ENCODE data around the gene LFNG. TPM values are rescaled to one million over a fixed set of nuclear protein-coding genes. Genes with fewer than 3 reads are reported as not detected.

LFNG gene
- total and polyA plus RNA-seq, 9 of the 15 experiments (the other 6 are each of a cell fraction or from before 2014, with no cell fraction given), result 0.03 to 0.89 (median 0.25) TPM; not detected in 1

- TF ChIP-seq UBTF (IDR thresholded peaks at IDR 0.05; ENCODE audit: borderline replicate concordance in 1 of 2, low read depth in 2 of 2, low read length in 2 of 2), result peak in 1 of 2 experiments; percentile 72; a peak in 2 of 4 replicates
- TF ChIP-seq HNRNPK (IDR thresholded peaks at IDR 0.05; ENCODE audit: low read depth, low read length, poor library complexity, severe bottlenecking), result no peak
- no peak for TF ChIP-seq ZFP30 (CRISPR knock-in tag; IDR thresholded peaks at IDR 0.05; ENCODE audit: borderline replicate concordance)
- TF ChIP-seq ZNF133 (CRISPR knock-in tag; IDR thresholded peaks at IDR 0.05), result no peak
- TF ChIP-seq KDM5B (IDR thresholded peaks at IDR 0.05; ENCODE audit: insufficient replicate concordance, low read depth, low read length), result peak; percentile 75
- TF ChIP-seq YY1 (IDR thresholded peaks at IDR 0.05; ENCODE audit: borderline replicate concordance in 1 of 3, control insufficient read depth in 1 of 3, extremely low read depth in 1 of 3, insufficient read depth in 3 of 3, insufficient read length in 1 of 3, insufficient replicate concordance in 2 of 3, low read depth in 1 of 3, low read length in 2 of 3), result peak in 2 of 3 experiments; percentile 1 to 21
- TF ChIP-seq ARID3B (CRISPR knock-in tag; IDR thresholded peaks at IDR 0.05; ENCODE audit: borderline replicate concordance), result no peak
- peak; percentile 50 for TF ChIP-seq HMGN3 (IDR thresholded peaks at IDR 0.05; ENCODE audit: borderline replicate concordance, extremely low read depth, insufficient read length, low read depth, low read length)
- TF ChIP-seq POLR2A (conservative IDR thresholded peaks at IDR 0.05), result no peak
- TF ChIP-seq RBM25 (IDR thresholded peaks at IDR 0.05; ENCODE audit: low read depth, low read length, severe bottlenecking), result peak; percentile 93
- TF ChIP-seq VEZF1 (CRISPR knock-in tag; IDR thresholded peaks at IDR 0.05), result peak; percentile 62
- peak; percentile 55; the same call in 1 of the 2 replicates for TF ChIP-seq CREB1 (IDR thresholded peaks at IDR 0.05)
- no peak for TF ChIP-seq CREB1 (CRISPR knock-in tag; IDR thresholded peaks at IDR 0.05)
- peak; percentile 54; the same call in 1 of the 2 replicates for TF ChIP-seq ZBTB7A (IDR thresholded peaks at IDR 0.05; ENCODE audit: borderline replicate concordance, control insufficient read depth, low read depth, low read length)
- TF ChIP-seq ATF3 (IDR thresholded peaks at IDR 0.05), result no peak
- TF ChIP-seq ATF3 (CRISPR knock-in tag; conservative IDR thresholded peaks at IDR 0.05), result no peak
- TF ChIP-seq E2F3 (CRISPR knock-in tag; IDR thresholded peaks at IDR 0.05), result no peak
- peak; percentile 37; the same call in 1 of the 2 replicates for TF ChIP-seq USF1 (CRISPR knock-in tag; IDR thresholded peaks at IDR 0.05)
Measured at GRCh38 chr7:2519119-2519930, at the start of gene LFNG (continued).
